ENCODE results near the gene MEF2C.

- TF ChIP-seq CTCF (conservative IDR thresholded peaks at IDR 0.05 in 1 of 2, IDR thresholded peaks at IDR 0.05 in 1 of 2; ENCODE audit: low read depth in 1 of 2, low read length in 2 of 2) (no peak), EZH2 (IDR thresholded peaks at IDR 0.05; ENCODE audit: low read length, missing control alignments) (no peak)
These were observed 48.5 kb downstream of the MEF2C start for GRCh38 chr5:88834499-88834898.
